ENCODE results near the gene AP1S3.

The AP1S3 gene

DNA sequence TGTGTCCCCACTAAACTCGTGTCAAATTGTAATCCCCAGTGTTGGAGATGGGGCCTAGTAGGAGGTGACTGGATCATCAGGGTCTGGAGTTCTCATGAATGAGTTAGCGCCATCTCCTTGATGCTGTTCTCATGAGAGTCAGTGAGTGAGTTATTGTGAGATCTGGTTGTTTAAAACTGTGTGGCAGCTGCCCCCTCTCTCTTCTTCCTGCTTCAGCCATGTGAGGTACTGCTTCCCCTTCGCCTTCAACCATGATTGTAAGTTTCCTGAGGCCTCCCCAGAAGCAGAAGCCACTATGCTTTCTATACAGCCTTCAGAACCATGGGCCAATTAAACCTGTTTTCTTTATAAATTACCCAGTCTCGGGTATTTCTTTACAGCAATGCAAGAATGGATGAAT, 50.4 kb downstream of the AP1S3 start:
- H3K4me3 ChIP-seq (ENCODE audit: low read depth, low read length) = no peak overlapping the region
- TF ChIP-seq, protein P1, sequence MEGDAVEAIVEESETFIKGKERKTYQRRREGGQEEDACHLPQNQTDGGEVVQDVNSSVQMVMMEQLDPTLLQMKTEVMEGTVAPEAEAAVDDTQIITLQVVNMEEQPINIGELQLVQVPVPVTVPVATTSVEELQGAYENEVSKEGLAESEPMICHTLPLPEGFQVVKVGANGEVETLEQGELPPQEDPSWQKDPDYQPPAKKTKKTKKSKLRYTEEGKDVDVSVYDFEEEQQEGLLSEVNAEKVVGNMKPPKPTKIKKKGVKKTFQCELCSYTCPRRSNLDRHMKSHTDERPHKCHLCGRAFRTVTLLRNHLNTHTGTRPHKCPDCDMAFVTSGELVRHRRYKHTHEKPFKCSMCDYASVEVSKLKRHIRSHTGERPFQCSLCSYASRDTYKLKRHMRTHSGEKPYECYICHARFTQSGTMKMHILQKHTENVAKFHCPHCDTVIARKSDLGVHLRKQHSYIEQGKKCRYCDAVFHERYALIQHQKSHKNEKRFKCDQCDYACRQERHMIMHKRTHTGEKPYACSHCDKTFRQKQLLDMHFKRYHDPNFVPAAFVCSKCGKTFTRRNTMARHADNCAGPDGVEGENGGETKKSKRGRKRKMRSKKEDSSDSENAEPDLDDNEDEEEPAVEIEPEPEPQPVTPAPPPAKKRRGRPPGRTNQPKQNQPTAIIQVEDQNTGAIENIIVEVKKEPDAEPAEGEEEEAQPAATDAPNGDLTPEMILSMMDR (IDR thresholded peaks at IDR 0.05; ENCODE audit: insufficient read depth, low read length, missing control alignments) = no peak
- CTCF ChIA-PET = interaction anchor here (1.5 to 4.7 kb wide), 2 partner anchors 11 to 60 kb away, joined by 3 to 31 read pairs; no protein-coding TSS in a partner anchor
- no peak for DNase-seq (ENCODE audit: low read depth, low spot score)
- POLR2A ChIA-PET = no interaction called here

DNA sequence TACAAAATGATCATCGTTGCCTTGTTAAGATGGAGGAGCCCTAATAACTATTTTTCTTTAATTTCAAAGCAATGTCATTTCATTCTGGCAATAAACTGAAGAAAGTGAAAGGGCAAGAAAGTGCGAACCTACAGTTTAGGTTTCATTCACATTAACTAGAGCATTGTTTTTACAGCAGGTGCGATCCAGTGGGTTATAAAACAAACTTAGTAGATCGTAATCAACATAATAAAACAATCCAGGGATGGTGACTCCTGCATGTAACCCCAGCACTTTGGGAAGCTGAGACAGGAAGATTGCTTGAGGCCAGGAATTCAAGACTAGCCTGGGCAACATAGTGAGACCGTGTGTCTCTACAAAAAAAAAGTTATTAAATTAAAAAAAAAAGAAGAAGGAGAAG, 51.1 kb downstream of the AP1S3 start:
- ChIA-PET POLR2A (no interaction called here), CTCF (interaction anchor here (1.5 to 4.7 kb wide), 2 partner anchors 12 to 59 kb away, joined by 3 to 31 read pairs; no protein-coding TSS in a partner anchor)
- H3K4me3 ChIP-seq (ENCODE audit: low read depth, low read length) = no peak overlapping the region
- TF ChIP-seq, protein P1 (IDR thresholded peaks at IDR 0.05; ENCODE audit: insufficient read depth, low read length, missing control alignments) = no peak
- no peak for DNase-seq (ENCODE audit: low read depth, low spot score)

DNA sequence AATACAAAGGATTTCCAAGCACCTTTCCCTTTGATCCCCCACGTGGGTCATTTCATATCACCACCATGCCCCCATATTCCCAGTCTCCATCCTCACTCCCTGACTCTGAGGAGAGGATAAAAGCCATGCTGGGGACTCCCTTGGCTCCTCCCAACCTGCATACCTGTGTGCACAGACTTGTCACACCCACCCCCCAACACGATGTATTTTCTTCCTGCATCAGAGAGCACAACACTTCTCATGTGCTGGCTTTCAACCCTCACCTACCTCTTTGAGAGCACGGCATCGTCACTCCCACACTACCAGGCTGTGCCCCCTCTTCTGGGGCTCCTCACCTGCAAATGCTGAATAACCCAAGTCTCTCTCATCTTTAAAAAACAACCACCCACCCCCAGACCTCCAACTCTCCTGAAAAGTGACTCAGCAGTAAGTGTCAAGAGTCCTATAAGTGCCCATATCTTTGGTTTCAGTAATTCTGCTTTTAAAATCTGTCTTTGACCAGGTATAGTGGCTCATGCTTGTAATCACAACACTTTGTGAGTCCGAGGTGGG, 53.1 kb downstream of the AP1S3 start:
- DNase-seq (ENCODE audit: low read depth, low spot score) = no peak
- ChIA-PET CTCF (no interaction called here), POLR2A (interaction anchor here (0.5 kb wide), 1 partner anchor 564 kb away, joined by 3 read pairs; no protein-coding TSS in a partner anchor)
- H3K4me3 ChIP-seq (ENCODE audit: low read depth, low read length) = no peak overlapping the region
- TF ChIP-seq, protein P1 (IDR thresholded peaks at IDR 0.05; ENCODE audit: insufficient read depth, low read length, missing control alignments) = no peak

DNA sequence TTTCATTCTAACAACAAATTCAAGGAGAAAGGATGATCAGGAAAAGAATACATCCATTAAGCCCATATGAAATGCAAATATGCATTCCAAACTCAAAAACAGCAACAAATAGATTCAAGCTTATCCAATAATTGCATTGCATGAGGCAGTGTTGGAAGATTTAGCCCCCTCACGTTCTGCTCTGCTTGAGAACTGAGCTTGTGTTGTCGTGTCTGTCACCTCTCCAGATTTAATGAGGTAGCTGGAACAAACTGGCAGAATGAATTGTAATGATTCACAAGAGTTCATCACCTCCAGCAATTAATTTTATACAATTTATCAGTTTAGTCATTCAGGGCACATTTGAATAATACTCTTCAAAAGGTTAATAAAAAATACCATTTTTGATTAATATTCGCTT, 54.8 kb downstream of the AP1S3 start:
- TF ChIP-seq, protein P1 (IDR thresholded peaks at IDR 0.05; ENCODE audit: insufficient read depth, low read length, missing control alignments) = no peak
- no peak overlapping the region for H3K4me3 ChIP-seq (ENCODE audit: low read depth, low read length)
- CTCF ChIA-PET = interaction anchor here (0.7 to 1.5 kb wide), 4 partner anchors 9 to 811 kb away, joined by 3 to 7 read pairs (median 4); no protein-coding TSS in a partner anchor
- DNase-seq (ENCODE audit: low read depth, low spot score) = no peak
- POLR2A ChIA-PET = no interaction called here

DNA sequence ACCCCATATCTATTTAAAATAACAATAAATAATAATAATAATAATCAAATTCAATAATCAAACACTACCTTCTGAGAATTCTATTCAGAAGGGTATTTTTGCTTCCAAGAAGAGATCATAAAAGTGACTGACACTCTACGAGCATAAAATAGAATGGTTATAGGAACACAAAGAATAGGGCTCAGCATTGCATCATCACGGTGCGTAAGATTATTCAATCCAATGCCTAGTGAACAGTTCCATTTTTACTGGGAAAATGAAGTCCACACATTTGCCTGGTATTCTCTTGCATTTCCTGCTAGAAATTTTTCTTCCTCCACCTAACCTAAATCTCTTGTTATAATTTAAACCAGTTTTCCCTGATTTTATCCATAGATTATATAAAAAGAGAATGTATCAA, 55.8 kb downstream of the AP1S3 start:
- DNase-seq (ENCODE audit: low read depth, low spot score) = no peak
- CTCF ChIA-PET = no interaction called here
- POLR2A ChIA-PET = no interaction called here
- TF ChIP-seq, protein P1 (IDR thresholded peaks at IDR 0.05; ENCODE audit: insufficient read depth, low read length, missing control alignments) = no peak
- H3K4me3 ChIP-seq (ENCODE audit: low read depth, low read length) = no peak overlapping the region

DNA sequence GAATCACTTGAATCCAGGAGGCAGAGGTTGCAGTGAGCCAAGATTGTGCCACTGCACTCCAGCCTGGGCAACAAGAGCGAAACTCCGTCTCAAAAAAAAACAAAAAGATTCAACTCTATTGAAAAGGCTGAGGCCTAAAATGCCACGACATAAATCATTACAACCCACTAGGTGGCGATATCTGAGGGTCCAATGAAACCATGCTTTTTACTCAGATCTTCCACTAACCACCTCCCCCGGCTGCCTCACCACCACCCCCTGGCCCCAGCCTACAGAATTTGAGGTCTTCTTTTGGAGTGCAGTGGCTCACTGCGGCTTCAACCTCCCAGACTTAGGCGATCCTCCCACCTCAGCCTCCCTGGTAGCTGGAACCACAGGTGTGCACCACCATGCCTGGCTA, 57.5 kb downstream of the AP1S3 start:
- POLR2A ChIA-PET = no interaction called here
- no peak for DNase-seq (ENCODE audit: low read depth, low spot score)
- CTCF ChIA-PET = interaction anchor here (1.0 to 1.4 kb wide), 4 partner anchors 9 to 81 kb away, joined by 3 to 5 read pairs (median 4); no protein-coding TSS in a partner anchor
- TF ChIP-seq, protein P1 (IDR thresholded peaks at IDR 0.05; ENCODE audit: insufficient read depth, low read length, missing control alignments) = no peak
- no peak overlapping the region for H3K4me3 ChIP-seq (ENCODE audit: low read depth, low read length)
